GM18519 (cell line): ENCODE measurements around the gene MYO1E.

Source experiments
- ATAC-seq: cut with Tn5 transposase; IDR thresholded peaks from one replicate; pipeline ENCODE4 v1.9.1; 2021; ENCODE audit warnings: mild to moderate bottlenecking, moderate library complexity; ENCODE audit not compliant: unreplicated experiment, low FRiP score

Gene MYO1E

GRCh38 chr15:59115047-59115446, 257.6 kb downstream of the MYO1E start:
- no peak for ATAC-seq

- ATAC-seq, result no peak
Observed at GRCh38 chr15:59111251-59111650, 261.4 kb downstream of the MYO1E start.

- no peak for ATAC-seq
Observed at GRCh38 chr15:59105854-59106253, 266.8 kb downstream of the MYO1E start.

- ATAC-seq, result peak; percentile 98
Observed at GRCh38 chr15:59104912-59105732, 267.5 kb downstream of the MYO1E start, which contains the start of gene CCNB2. CCNB2 (plus strand) TSS chr15:59105146; CDS start chr15:59105269, 123 bp downstream.

- no peak for ATAC-seq
Observed at GRCh38 chr15:59104602-59104911, 268.1 kb downstream of the MYO1E start.

- no peak for ATAC-seq
Observed at GRCh38 chr15:59099162-59099685, 273.4 kb downstream of the MYO1E start.

GRCh38 chr15:59096429-59096828, 276.2 kb downstream of the MYO1E start:
- ATAC-seq, result no peak

- no peak for ATAC-seq
Observed at GRCh38 chr15:59094077-59094476, 278.6 kb downstream of the MYO1E start.

- no peak for ATAC-seq
Observed at GRCh38 chr15:59087731-59088130, 284.9 kb downstream of the MYO1E start.
